A549 treated with RU486 at 1 μM for 4 hours (cell line): ENCODE data around the gene SLC34A3. TPM values are rescaled to one million over a fixed set of nuclear protein-coding genes. Genes with fewer than 3 reads are reported as not detected.

Source experiments
- total RNA-seq: library from RNA; stranded (reverse); fragments of 200-300 nt; extraction: Qiagen RNA extraction; gene quantifications from 5 replicates; pipeline ENCODE4 v1.2.3, GENCODE V29; 2022; ENCODE audit warnings: low read depth

The SLC34A3 gene
- total RNA-seq: 0.07 to 0.08 TPM (median 0.07 TPM) in 3 of 5 replicates, not detected in the others

DNA sequence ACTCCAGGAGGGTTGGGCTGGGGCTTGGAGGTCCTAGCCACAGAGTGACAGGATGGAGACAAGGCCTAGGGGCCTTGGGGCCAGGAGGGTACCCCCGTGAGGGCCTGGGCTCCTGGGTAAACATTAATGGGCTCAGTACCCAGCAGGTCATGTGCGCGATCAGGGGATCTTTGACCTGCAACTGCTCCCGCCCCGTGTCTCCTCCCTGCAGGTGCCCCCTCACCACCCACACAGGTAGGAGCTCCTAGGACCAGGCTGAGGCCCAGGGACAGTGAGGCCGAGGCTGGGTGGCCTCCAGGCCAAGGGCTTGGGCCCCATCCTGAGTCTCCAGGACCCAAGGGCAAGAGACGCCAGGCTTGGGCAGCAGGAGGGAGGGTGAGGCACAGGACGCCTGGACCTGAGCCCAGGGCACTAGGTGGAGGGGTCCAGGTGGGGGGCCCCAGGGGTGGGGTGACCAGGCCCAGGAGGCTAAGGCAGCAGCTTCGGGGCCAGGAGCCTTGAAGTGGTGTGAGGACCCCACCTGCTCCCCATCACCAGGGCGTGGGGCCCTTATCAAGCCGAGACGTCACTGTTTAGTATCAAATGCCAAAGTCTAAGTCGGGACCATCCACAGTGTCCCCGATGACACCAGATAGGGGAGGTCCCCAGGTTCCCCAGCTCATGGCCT lies at the start of gene SLC34A3:
Gene SLC34A3 (plus strand): TSS at position 197 of the 667 bp plus-strand sequence. CDS start 802 bp downstream, outside the sequence.

DNA sequence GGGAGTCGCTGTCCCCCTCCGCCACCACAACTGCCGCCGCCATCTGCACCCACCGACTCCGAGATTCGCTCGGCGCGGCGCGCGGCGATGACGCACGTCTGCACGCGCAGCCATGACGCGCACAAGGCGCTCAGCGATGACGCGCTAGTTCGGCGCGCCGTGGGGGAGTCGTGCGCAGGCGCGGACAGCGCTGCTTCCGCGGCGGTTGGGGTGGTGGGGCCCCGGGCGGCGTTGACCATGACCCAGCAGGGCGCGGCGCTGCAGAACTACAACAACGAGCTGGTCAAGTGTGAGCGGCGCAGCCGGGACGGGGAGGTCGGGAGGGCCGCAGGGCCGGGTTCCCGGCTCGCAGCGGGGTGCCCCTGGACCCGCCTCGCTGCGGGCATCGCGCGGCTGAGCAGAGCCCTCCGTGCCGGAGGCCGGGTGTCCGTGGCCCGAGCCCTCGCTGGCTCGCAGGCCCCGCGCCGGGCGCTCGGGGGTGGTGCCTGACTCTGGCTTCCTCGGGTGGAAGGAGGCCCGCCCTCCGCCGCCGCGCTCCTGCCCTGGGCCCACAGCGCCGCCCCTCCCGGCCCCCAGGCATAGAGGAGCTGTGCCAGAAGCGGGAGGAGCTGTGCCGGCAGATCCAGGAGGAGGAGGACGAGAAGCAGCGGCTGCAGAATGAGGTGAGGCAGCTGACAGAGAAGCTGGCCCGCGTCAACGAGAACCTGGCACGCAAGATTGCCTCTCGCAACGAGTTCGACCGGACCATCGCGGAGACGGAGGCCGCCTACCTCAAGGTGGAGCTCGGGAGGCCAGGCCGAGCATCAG lies 42.0 kb upstream of the SLC34A3 start, which contains the start of the genes ANAPC2 and SSNA1:
Gene ANAPC2 (minus strand): TSS at position 71 of the 807 bp plus-strand sequence. CDS start 28 bp downstream, at position 43.
Gene SSNA1 (plus strand): TSS at position 187 of the 807 bp plus-strand sequence. CDS start 51 bp downstream, at position 238.

DNA sequence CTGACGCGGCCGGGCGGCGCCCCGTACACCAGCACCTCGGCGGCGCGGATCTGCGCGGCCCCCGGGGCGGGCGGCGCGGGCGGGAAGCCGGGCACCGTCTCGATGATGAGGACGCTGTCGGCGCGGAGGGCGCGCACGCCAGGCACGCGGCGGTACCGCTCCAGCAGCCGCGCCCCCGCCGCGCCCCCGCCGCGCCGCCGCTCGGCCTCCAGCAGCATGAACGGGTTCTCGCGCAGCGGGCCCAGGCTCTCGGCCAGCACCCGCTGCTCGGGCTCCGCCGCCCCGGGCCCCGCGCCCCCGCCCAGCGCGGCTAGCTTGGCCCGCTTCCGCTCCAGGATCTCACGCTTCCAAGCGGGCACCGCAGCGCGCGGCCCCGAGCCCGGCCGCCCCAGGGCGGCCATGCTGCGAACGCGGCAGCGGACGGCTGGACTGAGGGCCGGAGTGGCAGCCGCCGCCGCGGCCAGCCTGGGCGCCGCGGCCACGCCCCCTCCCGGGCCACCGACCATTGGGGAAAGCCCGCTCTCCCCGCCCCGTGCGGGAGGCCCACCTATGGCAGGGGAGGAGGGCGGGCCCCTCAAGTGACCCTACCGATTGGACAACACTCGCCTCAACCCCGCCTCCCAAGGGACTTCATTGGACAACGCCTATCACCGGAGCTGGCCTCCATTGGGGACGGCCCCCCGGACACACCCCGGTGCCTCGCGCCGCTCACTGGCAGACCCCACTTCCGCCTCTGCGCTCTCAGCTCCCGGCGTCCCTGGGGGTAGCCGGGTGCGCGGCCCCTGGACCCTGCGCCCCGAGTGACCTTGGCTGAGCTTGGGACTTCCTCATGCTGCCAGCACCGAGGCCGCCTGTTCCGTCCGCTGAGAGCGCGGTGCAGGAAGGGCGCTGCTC lies 30.1 kb upstream of the SLC34A3 start, which contains the start of gene TPRN:
Gene TPRN (minus strand): TSS at position 431 of the 894 bp plus-strand sequence. CDS start 30 bp downstream, at position 401.

DNA sequence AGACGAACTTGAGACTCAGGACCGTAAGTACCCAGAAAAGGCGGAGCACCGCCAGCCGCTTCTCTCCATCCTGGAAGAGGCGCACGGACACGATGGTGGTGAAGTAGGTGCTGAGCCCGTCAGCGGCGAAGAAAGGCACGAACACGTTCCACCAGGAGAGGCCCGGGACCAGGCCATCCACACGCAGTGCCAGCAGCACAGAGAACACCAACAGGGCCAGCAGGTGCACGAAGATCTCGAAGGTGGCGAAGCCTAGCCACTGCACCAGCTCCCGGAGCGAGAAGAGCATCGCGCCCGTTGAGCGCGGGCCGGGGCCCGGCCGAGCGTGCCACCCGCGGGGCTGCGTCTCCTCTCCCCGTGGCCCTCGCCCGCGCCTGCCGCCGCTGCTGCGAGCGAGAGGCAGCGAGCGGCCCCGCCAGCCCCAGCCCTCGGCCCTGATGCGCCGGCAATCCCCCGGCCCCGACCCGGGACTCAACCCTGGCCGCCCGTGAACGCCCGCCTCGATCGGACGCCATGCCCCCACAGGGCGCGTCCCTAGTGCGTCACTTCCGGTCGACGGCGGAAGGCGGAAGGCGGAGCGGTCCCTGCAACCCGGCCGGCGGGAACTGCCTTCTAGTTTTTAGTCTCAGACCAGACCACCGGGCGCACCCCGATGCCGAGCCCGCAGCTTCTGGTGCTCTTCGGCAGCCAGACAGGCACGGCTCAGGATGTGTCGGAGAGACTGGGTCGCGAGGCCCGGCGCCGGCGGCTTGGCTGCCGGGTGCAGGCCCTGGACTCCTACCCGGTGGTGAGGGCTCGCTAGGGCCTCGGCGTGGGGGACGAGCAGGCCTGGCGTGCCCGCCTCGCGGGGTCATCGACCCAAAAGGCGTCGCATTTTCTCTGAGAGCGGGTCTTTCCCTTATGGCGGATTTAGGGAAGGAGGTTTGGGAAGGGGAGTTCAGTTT lies 25.3 kb upstream of the SLC34A3 start, which contains the start of the genes NDOR1 and TMEM203:
Gene NDOR1 (plus strand): TSS at position 575 of the 944 bp plus-strand sequence. CDS start 78 bp downstream, at position 653.
Gene TMEM203 (minus strand): TSS at position 523 of the 944 bp plus-strand sequence. CDS start 234 bp downstream, at position 289.

DNA sequence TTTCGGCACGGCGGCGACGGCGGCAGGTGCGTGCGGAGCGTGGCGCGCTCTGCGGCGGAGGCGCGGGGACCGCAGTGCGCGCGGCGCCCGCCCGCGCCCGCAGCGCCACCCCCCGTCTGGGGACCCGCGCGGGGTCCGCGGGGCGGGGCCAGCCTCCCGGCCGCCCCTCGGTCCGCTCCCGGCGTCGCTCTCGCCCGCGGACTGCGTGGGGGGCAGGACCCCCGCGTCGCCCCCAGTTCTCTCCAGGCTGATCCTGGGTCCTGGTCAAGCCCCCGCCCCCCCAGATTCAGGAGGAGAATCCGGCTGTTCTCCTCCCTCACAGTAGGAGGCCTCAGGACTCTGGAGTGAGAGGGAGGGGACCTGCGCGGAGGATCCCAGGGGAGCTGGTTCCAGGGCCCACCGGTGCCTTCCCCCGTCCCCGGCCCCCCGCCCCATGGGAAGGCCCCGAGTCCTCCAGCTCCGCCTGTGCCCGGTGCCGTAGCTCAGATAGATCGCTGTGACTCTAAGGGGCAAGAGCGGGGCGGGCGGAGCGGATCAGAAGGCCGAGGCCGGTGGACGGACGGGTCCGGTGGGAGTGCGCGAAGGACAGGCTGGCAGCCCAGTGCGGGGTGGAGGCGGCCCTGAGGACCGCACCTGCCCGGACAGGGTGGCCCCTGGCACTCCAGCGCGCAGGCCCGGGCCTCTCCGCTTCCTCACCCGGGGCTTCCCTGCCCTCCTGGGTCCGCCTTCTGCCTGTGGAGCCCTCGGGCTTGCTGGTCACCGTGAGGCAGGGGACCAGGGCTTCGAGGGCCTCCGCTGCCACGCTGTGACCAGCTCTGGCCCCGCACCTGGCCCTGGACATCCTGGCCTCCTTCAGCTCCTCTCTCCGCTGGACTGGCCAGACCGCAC lies 8.3 kb upstream of the SLC34A3 start, which contains the start of gene RNF208:
Gene RNF208 (minus strand): TSS at position 51 of the 888 bp plus-strand sequence. CDS start 1,028 bp downstream, outside the sequence.

DNA sequence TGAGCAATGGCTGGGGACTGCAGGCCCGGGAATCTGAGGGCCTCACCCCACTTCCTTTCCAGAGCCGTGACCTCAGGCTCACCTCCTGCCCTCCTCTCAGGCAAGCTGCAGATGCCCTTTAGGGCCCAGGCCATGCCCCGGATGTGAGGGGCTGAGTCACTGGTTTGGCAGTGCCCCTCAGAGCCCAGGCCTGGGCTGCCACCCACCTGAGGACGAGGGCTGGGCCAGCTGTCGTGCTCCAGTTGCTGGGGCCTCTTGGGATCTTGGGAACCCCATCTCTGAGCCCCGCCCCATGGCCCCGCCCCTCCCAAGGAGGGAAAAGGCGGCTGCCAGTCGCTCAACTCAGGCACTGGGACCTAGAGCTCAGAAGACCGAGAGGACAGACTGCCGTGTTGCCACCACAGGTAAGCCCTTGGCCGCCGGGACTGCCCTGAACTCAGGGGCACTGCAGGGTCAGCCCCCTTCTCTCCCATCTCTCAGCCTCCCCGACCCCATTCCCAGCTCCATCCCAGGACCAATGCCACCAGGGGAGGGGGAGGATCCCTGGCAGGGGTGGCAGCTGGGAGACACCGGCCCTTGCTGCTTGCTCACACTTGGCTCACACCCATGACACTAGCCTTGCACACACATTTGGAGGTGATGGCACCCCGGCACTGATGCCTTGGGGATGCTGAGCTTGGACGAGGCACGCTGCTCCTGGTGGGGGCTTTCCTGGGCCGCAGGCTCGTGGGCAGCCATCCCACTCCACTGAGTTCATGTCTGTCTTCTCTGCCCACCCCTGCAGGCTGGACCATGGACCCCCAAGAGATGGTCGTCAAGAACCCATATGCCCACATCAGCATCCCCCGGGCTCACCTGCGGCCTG lies 5.6 kb upstream of the SLC34A3 start, which contains the start of gene CYSRT1:
Gene CYSRT1 (plus strand): TSS at position 345 of the 865 bp plus-strand sequence. CDS start 448 bp downstream, at position 793.

DNA sequence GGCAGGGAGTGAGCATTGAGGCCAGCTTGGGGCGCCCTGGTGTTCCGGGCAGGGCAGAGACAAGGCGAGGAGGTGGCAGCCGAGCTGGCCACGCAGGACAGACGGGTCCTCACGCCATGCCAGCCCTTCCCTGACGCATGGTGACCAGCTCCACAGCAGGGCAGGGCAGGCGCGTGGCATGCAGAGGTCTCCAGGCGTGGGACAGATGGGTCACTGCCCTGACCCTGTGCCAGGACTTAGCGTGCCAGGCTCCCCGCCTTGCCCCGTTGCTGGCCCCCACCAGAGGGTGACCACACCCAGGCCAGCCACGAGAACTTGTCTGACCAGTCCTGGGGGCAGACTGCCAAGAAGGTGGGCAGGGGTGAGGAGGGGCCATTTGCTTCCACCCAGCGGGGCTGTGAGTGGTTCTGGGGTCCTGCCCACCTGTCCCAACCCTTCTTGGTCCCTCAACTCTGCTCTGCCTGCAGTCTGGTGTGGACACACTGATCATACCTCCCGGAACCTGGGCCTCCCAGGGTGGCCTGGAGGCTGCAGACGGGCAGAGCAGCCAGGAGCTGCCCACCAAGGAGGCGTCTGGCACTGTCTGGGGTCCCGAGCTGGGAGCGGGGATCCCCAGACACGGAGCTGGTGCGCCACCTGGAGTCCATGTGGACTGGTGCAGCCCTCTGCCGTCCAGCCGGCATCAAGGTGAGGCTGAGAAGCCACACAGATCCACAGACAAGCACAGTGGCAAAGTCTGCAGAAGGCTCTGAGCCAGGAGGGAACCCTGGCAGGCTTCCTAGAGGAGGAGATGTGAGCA lies 3.4 kb upstream of the SLC34A3 start, which contains the start of gene RNF224:
Gene RNF224 (plus strand): TSS at position 449 of the 799 bp plus-strand sequence. CDS start 834 bp downstream, outside the sequence.

DNA sequence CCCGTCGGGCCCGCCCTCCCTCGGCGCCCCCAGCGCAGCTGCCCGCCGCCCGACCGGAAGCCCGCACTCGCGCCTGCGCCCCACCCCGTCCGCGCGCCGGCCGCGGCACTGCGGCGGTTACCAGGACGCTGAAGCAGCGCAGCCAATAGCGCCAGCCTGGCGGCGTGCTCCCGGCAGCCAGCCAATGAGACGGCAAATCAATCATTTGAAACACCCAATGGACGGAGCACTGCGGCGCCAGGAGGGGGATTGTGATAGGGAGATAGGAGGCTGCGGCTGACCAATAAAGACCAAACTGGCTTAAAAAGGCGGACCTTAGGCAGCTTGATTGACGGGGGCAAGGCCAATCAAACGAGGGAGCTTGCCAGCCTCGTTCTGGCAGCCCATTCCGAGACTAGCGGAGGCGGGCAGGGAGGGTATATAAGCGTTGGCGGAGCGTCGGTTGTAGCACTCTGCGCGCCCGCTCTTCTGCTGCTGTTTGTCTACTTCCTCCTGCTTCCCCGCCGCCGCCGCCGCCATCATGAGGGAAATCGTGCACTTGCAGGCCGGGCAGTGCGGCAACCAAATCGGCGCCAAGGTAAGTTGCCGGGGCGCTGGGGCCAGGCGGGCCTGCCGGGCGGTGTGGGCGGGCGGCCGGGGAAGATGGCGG lies 10.3 kb downstream of the SLC34A3 start, which contains the start of gene TUBB4B:
Gene TUBB4B (plus strand): TSS at position 447 of the 649 bp plus-strand sequence. CDS start 74 bp downstream, at position 521.

DNA sequence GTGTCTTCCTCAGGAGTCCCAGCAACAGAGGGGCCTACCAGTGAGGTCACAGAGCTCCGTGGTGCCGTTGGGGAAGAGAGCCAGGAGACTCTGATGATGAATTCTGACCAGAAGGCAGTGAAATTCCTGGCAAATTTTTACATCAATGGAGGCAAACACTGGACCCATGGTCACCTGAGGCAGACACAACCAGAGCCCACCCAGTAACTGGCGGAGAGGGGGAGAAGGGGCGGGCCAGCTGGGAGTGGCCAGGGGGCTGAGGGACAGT lies 20.4 kb downstream of the SLC34A3 start, which contains the start of gene STPG3:
Gene STPG3 (plus strand): TSS at position 93 of the 268 bp plus-strand sequence. CDS start 1 bp downstream, at position 94.

DNA sequence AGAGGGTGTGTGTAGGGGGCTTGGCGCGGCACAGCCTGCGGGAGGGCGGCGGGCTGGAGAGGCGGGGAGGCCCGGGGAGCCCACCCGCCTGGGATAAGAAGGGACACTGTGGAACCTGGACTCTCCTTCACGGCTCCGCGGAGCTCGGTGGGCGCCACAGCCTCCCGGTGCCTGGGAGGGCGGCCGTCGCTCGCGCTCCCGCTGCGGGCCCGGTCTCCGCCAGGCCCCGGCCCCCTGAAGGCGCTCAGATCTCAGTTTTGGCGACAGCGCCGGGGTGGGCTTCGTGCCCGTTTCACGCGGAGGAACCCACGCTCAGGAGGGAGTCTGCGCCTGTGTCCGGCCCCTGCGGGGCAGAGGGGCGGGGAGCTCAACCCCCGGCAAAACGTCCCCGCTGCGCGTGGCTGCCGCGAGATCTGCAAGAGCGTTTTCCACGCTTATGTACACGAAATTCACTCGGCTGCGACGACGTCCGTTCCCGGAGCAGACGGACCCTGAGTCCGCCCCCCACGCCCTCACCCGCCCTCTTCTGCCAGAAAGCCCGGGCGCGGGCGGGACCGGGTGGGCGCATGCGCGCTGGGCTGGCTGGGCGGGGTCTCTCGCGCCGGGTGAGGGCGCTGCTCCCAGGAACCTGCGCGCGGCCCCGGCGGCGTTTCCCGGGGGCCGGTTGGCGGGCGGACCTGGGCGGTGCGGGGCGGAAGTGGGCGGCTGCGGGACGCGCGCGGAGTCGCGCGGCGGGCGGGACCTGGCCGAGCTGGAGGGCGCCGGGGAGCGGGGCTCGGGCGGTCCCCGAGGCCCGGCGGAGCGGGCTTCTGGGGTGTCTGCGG lies 24.1 kb downstream of the SLC34A3 start, which contains the start of gene NELFB:
Gene NELFB (plus strand): TSS at position 704 of the 824 bp plus-strand sequence.

DNA sequence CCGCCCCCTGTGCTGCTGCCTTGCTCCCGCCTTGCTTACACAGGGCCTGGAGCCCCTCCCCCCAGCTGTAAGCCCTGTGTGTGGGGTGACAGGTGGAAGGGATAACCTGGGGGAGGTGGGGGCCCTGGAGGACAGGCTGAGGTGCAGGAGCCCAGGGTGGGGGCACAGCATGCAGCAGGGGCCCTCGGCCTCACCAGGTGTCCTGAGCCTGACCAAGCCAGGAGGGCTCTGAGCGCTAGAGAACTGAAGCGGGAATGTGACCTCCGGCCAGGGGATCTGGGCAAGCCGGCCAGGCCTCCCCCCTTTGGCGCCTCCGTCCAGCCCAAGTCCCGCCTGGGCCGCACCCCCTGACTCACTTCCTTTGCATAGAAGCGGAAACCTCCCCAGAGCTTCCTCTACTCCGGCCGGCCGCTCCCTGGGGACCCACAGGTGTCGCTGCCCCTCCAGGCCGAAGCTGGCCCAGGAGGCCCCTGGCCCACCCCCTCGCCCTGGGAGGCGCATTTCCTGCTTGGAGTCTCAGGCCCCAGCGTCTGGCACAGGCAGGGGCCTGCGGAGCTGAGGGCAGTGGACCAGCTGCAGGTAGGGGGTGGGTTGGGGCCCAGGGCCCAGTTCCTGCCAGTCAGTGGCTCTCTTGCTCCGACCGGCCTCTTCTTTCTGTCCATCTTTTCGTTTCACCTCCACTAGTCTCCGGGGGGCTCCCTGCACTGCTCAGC lies 46.8 kb downstream of the SLC34A3 start, which contains the start of gene TOR4A:
Gene TOR4A (plus strand): TSS at position 398 of the 713 bp plus-strand sequence. CDS start 964 bp downstream, outside the sequence.

